SJCRH30 (cell line): ENCODE measurements around the gene BCL2. TPM values are rescaled to one million over a fixed set of nuclear protein-coding genes. Genes with fewer than 3 reads are reported as not detected.
A peak's percentile ranks its signal among the peaks of the same experiment; 100 is the strongest.

Experiments used
- DNase-seq, 2 experiments: peaks; one replicate each; pipeline ENCODE4 v3.0.0-alpha.2; 2015 to 2020
- H3K27ac ChIP-seq: fragments of 250-450 bp; sonication (Bioruptor Pico); 2 replicates; pipeline ENCODE4 v1.5.1; 2020; ENCODE audit warnings: mild to moderate bottlenecking, moderate library complexity
- H3K27me3 ChIP-seq: fragments of 250-450 bp; sonication (Bioruptor Pico); 2 replicates; pipeline ENCODE4 v1.5.1; 2020; ENCODE audit warnings: mild to moderate bottlenecking, moderate library complexity
- H3K36me3 ChIP-seq: fragments of 250-450 bp; sonication (Bioruptor Pico); 2 replicates; pipeline ENCODE4 v1.5.1; 2020; ENCODE audit warnings: mild to moderate bottlenecking, moderate library complexity
- H3K4me1 ChIP-seq: fragments of 250-450 bp; sonication (Bioruptor Pico); 2 replicates; pipeline ENCODE4 v1.5.1; 2020; ENCODE audit warnings: mild to moderate bottlenecking, moderate library complexity
- H3K4me3 ChIP-seq: fragments of 250-450 bp; sonication (Bioruptor Pico); 2 replicates; pipeline ENCODE4 v1.5.1; 2020; ENCODE audit warnings: mild to moderate bottlenecking, moderate library complexity
- H3K9me3 ChIP-seq: fragments of 250-450 bp; sonication (Bioruptor Pico); replicated peaks from 2 replicates; pipeline ENCODE4 v1.5.1; 2020; ENCODE audit warnings: mild to moderate bottlenecking, moderate library complexity
- total RNA-seq: library from RNA; depleted of rRNA; stranded (reverse); fragments of >200 nt; shearing (Covaris generic); gene quantifications from 2 replicates; pipeline ENCODE4 v1.2.3, GENCODE V29; 2014

The BCL2 gene
- total RNA-seq, 1 experiment from 2014 or later: 6.8 TPM

DNA sequence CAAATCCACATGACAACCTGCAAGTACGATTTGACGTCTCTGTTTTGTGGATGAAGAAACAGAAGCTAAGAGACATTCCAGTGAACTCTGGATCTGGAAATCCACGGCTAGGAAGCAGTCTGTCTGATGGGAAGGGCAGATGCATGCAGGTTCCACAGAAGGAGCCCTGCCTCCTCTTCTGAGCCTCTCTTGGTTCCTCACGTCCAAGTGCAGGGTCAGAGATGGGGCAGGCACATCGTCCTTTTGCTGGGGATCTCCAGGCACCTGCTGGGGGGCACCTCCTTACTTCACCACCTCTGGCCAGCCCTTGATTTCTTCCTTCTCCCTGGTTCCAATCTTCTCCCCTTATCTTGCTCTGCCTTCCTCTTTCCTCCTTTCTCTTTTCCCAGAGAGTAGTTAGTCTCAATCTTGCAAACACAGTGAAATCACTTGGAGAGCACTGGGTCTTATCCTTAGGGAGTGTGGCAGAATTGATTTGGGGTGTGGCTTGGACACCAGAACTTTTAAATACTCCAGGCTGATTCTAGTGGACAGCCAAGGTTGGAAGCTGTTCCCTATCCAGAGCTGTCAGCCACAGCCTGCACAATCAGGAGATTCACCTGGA is 137.8 kb downstream of the BCL2 start:
- Histone ChIP-seq H3K27ac (no peak overlapping the region), H3K27me3 (no peaks in the 10 kb centered on the region), H3K4me1 (peaks cover 29% of the 10 kb centered on the region), H3K4me3 (no peak overlapping the region), H3K36me3 (no peaks in the 10 kb centered on the region), H3K9me3 (no peaks in the 10 kb centered on the region)
- no peak for DNase-seq

GRCh38 chr18:63180971-63181376 is 138.6 kb downstream of the BCL2 start:
- Histone ChIP-seq H3K27me3 (no peaks in the 10 kb centered on the region), H3K4me3 (no peak overlapping the region), H3K36me3 (no peaks in the 10 kb centered on the region), H3K27ac (no peak overlapping the region), H3K4me1 (peaks cover 29% of the 10 kb centered on the region), H3K9me3 (no peaks in the 10 kb centered on the region)
- no peak for DNase-seq

- Histone ChIP-seq H3K9me3 (no peaks in the 10 kb centered on the region), H3K36me3 (no peaks in the 10 kb centered on the region), H3K27me3 (no peaks in the 10 kb centered on the region), H3K4me3 (no peak overlapping the region), H3K4me1 (peaks cover 29% of the 10 kb centered on the region), H3K27ac (no peak overlapping the region)
- no peak for DNase-seq
These were observed 139.2 kb downstream of the BCL2 start for GRCh38 chr18:63180321-63180720.

GRCh38 chr18:63179422-63179821 is 140.1 kb downstream of the BCL2 start:
- no peak overlapping the region for H3K4me3 ChIP-seq
- peaks cover 29% of the 10 kb centered on the region for H3K4me1 ChIP-seq
- no peak for DNase-seq
- no peaks in the 10 kb centered on the region for H3K9me3 ChIP-seq
- H3K36me3 ChIP-seq: no peaks in the 10 kb centered on the region
- peak overlapping the region; percentile 90 for H3K27ac ChIP-seq
- no peaks in the 10 kb centered on the region for H3K27me3 ChIP-seq

DNA sequence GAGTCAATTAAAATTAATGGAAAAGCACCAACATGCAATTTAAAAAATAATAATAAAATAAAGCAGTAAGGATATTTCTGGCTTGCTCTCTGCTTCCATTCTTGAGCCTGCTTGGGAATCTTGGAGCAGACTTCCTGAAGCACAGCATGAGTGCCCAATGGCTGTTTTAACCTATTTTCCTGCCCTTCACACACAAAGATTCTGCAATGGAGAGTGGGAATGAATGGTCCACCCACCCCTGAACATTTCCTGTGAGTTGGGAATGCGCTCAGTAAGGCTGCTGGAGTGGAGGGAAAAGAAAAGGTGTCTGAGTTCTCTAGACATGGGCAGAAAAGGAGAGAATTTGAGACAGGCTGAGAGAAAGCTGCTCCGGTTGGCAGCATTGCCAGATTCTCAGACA is 140.6 kb downstream of the BCL2 start:
- Histone ChIP-seq H3K4me1 (peaks cover 28% of the 10 kb centered on the region), H3K27ac (peak overlapping the region; percentile 90), H3K36me3 (no peaks in the 10 kb centered on the region), H3K4me3 (peak overlapping the region; percentile 53), H3K27me3 (no peaks in the 10 kb centered on the region), H3K9me3 (no peaks in the 10 kb centered on the region)
- no peak for DNase-seq

DNA sequence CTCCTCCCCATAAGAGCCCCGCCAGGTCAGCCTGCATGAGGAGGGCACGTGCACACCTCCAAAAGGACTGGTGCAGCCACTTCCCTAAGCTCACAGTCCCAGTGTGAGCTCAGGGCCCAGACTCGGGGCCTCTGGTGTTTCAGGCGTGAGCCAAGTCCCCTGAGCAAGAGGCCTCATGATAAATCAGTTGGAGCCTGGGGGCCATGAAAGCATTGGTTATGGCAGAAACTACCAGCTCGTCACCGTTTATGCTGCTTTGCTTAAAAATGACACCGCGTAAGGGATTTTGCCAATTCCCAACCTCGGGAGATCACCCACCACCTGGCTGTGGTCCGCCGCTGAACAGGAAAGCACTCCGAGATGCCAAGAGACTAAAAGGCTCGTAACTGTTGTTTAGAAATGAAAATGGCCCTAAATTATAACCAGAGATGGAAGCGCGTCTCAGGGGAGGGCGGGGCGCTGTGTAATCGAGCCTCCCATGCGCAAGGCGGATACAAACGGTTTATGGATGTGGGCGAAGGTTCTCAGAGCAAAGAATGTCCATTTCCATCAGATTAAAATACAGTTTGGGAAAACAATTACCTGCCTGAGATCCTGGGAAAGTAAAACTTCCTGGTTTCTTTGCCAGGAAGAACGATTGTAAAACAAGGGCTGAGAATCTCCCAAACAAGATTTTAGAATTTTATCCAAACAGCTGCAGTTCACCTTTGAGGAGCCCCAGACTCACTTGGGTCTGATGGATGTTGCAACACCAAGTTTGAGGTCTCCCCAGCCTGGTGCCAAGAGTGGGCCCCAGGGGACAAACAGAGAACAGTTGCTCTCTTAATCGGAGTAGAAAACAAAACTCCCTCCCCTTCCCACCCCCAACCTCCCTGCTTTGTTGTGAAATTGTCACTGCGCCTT is 141.4 kb downstream of the BCL2 start:
- H3K27me3 ChIP-seq: no peaks in the 10 kb centered on the region
- H3K27ac ChIP-seq: peak overlapping the region; percentile 90
- H3K9me3 ChIP-seq: no peaks in the 10 kb centered on the region
- peak overlapping the region; percentile 53 for H3K4me3 ChIP-seq
- peaks cover 22% of the 10 kb centered on the region for H3K4me1 ChIP-seq
- peak; percentile 80 to 86 for DNase-seq
- no peaks in the 10 kb centered on the region for H3K36me3 ChIP-seq

- Histone ChIP-seq H3K27ac (peak overlapping the region; percentile 90; the same call in 1 of the 2 replicates), H3K9me3 (no peaks in the 10 kb centered on the region), H3K4me1 (peaks cover 14% of the 10 kb centered on the region)
These were observed 142.3 kb downstream of the BCL2 start for GRCh38 chr18:63177259-63177658.

GRCh38 chr18:63175264-63175663 is 144.3 kb downstream of the BCL2 start:
- Histone ChIP-seq H3K4me3 (no peak overlapping the region), H3K36me3 (no peaks in the 10 kb centered on the region), H3K27me3 (no peaks in the 10 kb centered on the region), H3K27ac (no peak overlapping the region), H3K4me1 (peaks cover 14% of the 10 kb centered on the region), H3K9me3 (no peaks in the 10 kb centered on the region)
- no peak for DNase-seq

More at GRCh38 chr18:63177259-63177658, 142.3 kb downstream of the BCL2 start:
- DNase-seq: peak in 1 of 2 experiments; percentile 13
- H3K36me3 ChIP-seq: no peaks in the 10 kb centered on the region
- no peaks in the 10 kb centered on the region for H3K27me3 ChIP-seq
- H3K4me3 ChIP-seq: no peak overlapping the region

- H3K27ac ChIP-seq: no peak overlapping the region
- H3K4me3 ChIP-seq: no peak overlapping the region
- H3K4me1 ChIP-seq: peaks cover 7% of the 10 kb centered on the region
- H3K27me3 ChIP-seq: no peaks in the 10 kb centered on the region
- no peaks in the 10 kb centered on the region for H3K9me3 ChIP-seq
- H3K36me3 ChIP-seq: no peaks in the 10 kb centered on the region
- no peak for DNase-seq
These were observed 145.6 kb downstream of the BCL2 start for GRCh38 chr18:63173983-63174382.

DNA sequence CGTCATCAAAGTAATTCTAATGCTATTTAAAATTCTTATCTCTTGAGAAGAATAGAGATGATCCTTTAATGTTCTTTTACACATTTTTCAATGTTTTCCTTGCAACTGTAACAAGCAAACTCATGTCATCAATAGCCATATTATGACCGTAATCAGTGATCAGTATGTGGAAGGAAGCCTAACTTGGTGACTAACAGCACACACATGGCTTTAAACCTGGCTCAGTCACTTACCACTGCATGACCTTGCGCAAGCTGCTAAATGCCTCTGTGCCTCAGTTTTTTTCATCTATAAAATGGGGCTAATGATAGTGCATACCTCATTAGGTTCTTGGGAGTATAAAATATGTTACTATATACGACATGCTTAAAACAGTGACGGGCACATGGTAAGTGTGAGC is 149.7 kb downstream of the BCL2 start:
- Histone ChIP-seq H3K4me1 (peaks cover 4% of the 10 kb centered on the region; the same call in 1 of the 2 replicates), H3K9me3 (no peaks in the 10 kb centered on the region), H3K27ac (no peak overlapping the region), H3K36me3 (no peaks in the 10 kb centered on the region), H3K4me3 (no peak overlapping the region), H3K27me3 (no peaks in the 10 kb centered on the region)
- no peak for DNase-seq

GRCh38 chr18:63168287-63168686 is 151.3 kb downstream of the BCL2 start:
- no peaks in the 10 kb centered on the region for H3K9me3 ChIP-seq
- peak; percentile 63 to 70 for DNase-seq
- no peaks in the 10 kb centered on the region for H3K36me3 ChIP-seq
- H3K4me3 ChIP-seq: no peak overlapping the region
- peak overlapping the region; percentile 2; the same call in 1 of the 2 replicates for H3K27ac ChIP-seq
- H3K4me1 ChIP-seq: peaks cover 4% of the 10 kb centered on the region; the same call in 1 of the 2 replicates
- no peaks in the 10 kb centered on the region for H3K27me3 ChIP-seq

DNA sequence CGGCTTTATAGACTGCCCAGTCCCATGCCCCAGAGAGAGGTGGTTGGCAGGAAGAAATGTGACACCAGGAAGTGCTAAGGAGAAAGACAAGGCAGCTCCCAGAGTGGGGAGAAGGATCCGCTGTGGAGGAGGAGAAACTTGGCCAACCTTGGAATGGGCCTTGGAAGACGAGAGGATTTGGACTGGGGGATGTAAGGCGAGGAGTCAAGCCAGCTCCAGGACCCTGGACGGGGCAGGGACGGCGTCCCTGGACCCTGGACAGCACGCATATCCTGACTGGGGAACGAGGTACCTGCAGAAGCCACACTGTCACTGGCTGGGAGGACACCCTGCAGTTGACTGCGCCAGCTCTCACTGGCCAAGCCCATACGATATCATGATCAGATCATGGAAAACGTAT is 153.4 kb downstream of the BCL2 start:
- Histone ChIP-seq H3K36me3 (no peaks in the 10 kb centered on the region), H3K4me1 (peaks cover 4% of the 10 kb centered on the region; the same call in 1 of the 2 replicates), H3K9me3 (no peaks in the 10 kb centered on the region), H3K4me3 (no peak overlapping the region), H3K27ac (no peak overlapping the region), H3K27me3 (no peaks in the 10 kb centered on the region)
- DNase-seq: no peak

- Histone ChIP-seq H3K4me3 (no peak overlapping the region), H3K36me3 (no peaks in the 10 kb centered on the region), H3K27me3 (no peaks in the 10 kb centered on the region), H3K27ac (no peak overlapping the region), H3K4me1 (peaks cover 4% of the 10 kb centered on the region; the same call in 1 of the 2 replicates), H3K9me3 (no peaks in the 10 kb centered on the region)
- DNase-seq: no peak
These were observed 155.2 kb downstream of the BCL2 start for GRCh38 chr18:63164396-63164795.

DNA sequence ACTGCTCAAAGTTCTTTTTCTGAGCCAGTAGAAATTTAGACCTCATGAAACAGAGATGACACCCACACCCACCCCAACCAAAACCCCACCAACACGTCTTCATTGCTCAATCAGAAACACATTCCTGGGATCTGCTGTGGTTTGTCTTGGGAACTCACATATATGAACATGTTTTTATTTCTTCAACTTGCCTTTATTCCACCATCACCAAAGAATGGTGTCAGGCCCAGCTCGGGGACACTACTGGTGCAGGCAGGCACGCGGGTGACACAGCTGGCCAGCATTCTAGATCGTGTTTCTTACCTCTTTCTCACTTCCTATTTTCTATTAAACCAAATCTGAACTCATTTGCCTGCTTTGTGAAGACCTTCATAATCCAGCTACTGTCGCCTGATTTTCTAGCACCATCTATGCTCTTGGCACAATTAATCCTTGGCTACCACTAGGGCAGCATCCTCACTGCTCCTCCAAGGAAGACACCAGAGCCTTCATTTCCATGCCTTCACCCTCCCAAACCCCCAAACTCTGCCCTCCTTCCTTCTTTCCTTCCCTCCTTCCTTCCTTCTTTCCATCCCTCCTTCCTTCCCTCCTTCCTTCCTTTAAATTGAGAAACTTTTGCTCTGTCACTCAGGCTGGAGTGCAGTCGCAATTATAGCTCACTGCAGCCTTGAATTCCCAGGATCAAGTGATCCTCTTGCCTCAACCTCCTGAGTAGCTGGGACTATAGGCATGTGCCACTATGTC is 157.1 kb downstream of the BCL2 start:
- Histone ChIP-seq H3K27me3 (no peaks in the 10 kb centered on the region), H3K4me3 (no peak overlapping the region), H3K4me1 (no peaks in the 10 kb centered on the region), H3K27ac (no peak overlapping the region), H3K9me3 (no peaks in the 10 kb centered on the region), H3K36me3 (no peaks in the 10 kb centered on the region)
- no peak for DNase-seq

DNA sequence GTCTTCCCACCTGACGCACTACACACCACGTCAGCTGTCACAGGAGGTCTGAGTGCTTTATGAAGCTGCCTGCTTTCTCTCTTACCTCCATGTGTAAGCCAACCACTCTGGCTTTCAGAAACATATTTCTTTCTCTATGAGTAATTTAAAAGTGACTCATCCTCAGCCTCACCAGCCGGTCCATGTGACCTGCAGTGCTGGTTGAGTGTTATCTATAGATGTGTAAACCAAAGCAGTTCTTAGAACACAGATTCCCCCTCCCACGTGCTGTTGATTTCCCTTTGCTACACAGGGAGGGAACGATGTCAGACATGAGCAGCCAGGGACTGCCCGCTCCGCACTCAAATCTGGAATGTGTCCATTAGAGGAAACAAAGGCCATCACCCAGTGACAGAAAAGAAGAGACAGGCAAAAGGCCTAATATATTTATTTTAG is 157.8 kb downstream of the BCL2 start:
- Histone ChIP-seq H3K36me3 (no peaks in the 10 kb centered on the region), H3K27me3 (no peaks in the 10 kb centered on the region), H3K4me3 (no peak overlapping the region), H3K27ac (no peak overlapping the region), H3K4me1 (no peaks in the 10 kb centered on the region), H3K9me3 (no peaks in the 10 kb centered on the region)
- DNase-seq: no peak
